HG02759 (cell line): ENCODE measurements around the gene CDH4.
"Not testable (repeated sequence)": the region's sequence is repeated elsewhere in the genome, so short reads cannot be mapped to it uniquely, and the experiment has no call there.

Experiments used
- ATAC-seq: cut with Tn5 transposase; IDR thresholded peaks from one replicate; pipeline ENCODE4 v1.9.1; 2021; ENCODE audit warnings: mild to moderate bottlenecking, moderate library complexity; ENCODE audit not compliant: unreplicated experiment

Gene CDH4

DNA sequence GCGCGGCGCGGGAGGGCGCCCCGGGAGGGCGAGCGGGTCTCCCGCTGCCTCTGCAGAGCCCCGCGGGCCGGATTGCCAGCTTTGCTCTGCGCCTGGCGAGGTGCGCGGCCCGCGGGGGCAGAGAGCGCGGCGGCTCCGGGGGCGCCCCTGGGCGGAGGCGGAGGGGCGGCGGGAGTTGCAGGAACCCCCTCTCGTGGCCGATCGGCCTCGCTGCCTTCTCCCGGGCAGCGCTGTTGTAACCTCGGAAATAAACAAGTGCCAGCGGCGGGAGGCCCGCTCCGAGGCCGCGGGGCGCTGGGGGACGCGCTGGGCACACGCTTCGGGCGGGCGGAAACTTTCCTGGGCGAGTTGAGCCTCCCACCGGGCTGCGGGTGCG, 1.2 kb downstream of the CDH4 start:
- no peak for ATAC-seq

DNA sequence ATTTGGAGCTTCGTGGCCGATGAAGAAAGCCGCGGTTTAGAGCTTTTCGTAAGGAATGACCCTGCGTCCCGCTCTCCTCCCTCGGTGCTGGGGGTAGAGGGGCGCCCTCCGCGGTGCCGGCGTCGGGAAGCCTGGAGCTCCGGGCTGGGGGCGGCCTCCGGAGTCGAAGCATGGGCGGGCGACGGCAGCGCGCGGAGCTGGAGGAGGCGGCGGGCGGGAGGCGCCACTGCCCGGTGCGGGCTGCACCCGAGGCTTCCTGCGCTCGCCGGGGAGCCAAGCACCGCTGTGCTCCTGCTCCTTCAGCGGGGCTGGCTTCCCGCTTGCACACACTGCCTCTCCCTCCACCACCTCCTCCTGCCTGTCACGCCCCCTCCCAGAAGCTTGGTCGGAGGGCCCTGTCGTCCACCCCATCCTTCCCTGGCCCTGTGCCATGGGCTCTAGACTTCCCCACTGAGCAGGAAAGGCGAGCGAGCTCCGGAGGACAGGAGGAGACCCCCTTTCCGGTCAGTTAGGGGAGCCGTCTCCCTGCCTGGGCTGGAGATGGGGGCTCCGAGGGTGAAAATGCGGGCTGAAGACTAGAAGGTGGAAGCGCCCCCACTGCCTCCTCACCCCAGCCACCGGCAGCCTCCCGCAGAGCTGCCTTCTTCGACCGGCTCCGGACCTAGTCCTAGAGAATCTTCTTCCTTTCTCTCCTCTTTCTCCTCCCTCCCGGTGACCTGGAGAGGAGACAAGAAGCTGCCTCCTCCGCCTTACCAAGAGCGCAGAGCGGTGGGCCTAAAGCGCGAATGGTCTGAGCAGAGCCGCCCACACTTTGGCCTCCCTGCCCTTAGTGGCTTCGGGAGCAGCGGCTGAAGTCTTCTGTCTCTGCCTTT, 1.8 kb downstream of the CDH4 start:
- no peak for ATAC-seq

DNA sequence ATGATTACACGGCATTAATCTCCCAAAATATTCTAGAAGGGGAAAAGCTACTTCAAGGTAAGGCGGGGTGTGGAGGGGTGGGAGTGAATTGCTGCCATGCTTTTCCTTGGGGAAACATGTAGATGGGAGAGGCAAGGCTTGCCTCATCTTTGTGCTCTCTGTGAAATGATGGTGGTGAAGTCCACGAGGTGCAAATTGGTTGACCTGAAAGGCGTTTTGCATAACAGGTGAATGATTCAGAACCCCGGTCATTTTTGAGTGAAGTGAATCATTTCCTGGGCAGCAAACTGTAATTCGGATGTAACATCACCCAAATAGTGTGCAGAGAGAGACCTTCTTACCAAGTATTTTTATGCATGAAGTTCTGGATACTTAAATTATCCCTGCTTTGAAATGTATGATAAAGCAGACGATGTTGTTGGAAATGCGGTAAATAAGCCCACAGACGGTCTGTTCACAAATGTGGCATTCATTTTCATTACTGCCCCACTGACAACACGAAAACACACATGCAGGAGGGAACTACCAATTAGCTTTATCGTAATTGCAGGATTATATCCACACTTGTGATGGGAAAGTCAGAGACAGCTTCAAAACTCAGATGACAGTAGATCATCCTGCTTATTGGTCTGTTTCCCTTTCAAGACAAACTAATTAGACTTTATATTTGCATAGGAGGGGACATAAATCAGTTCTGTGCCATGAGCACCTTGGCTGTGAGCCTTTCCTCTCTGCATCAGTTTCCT, 3.0 kb downstream of the CDH4 start:
- no peak for ATAC-seq

DNA sequence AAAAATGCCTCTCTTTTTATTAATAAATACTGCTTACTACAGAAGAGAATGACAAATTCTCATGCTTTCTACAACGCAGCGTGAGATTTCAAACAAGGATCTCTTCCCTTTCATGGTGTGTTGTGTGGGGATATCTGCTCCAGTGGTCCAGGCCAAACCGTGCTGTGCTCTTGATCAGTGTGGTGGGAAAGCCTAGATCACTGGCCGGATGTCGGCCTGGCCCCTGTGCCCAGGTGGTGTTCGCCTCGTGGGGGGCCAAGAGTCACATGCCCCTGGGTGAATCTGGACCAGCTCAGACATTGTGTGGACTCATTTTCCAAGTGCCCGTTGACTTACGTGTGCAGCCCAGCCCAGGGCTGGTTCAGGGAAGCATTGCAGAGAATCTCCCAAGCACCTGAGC, 4.3 kb downstream of the CDH4 start:
- no peak for ATAC-seq

DNA sequence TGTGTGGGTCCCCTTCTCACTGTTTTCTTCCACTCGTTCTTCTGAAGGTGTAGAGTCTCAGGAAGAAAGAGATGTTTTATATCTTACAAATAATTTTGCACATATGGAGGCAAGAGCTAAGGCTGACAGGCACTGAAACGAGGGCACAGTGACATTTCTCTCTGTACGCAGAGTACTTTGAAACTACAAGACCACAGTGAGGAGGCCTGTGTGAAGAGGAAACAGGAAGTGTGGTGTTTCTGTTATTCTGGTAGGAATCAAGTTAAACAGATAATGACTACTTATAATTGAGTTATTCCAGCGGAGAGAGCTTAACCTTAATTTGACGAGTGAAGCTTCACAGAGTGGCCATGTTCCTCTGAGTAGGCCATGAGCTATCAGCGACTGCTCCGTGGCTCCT, 4.8 kb downstream of the CDH4 start:
- no peak for ATAC-seq

DNA sequence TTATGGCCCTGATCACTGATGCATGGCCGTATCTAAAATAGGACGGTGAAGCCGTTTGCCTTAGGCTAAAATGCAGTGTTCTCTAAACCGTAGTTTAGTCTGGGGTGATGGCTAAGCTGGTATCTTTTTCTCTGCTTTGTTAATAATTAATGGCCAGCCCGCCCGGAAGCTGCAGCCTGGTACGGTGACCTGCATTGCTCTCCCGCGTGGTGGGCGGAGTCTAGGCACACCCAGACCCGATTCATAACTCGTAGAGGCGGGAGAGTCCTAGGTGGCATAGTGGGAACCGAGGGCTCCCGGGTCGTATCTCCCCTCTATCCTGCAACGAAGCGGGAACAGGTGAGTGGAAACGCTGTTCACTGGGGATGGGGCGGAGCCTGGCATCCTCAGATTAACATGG, 5.5 kb downstream of the CDH4 start:
- no peak for ATAC-seq

DNA sequence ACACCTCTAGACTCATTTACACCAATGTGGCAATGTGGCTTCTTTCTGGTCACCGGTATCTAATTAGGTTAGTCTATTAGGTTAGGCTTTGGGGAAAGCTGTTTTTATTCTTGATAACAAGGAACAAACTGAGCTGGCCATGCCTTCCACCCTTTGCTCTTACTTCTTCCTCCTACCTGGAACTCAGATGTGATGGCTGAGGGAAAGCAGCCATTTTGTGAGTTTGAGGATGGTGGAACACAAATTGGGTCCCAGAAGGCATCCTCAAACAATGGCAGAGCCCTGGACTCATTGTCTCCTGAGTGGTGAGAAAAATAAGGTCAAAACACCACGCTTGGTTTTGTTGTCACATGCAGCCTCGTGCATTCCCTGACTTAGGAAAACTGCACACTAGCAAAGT, 7.7 kb downstream of the CDH4 start:
- no peak for ATAC-seq

DNA sequence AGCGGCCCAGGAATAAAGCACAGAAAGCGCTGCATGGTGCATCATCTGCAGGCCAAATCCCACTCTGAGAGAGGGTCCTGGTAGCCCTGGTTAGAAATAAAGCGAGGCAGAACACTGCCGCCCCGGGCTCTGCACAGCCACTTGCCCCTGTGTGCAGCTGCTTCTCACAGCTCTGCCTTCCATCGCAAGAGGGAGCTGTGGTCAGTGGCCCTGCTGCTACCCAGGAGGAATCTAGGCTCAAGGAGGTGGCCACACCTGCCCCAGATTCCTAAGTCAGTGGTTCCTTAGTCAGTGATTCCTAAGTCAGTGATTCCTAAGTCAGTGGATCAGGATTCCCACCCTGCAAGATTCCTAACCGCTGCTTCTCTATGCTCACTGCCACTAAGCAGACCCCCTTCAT, 8.8 kb downstream of the CDH4 start:
- no peak for ATAC-seq

DNA sequence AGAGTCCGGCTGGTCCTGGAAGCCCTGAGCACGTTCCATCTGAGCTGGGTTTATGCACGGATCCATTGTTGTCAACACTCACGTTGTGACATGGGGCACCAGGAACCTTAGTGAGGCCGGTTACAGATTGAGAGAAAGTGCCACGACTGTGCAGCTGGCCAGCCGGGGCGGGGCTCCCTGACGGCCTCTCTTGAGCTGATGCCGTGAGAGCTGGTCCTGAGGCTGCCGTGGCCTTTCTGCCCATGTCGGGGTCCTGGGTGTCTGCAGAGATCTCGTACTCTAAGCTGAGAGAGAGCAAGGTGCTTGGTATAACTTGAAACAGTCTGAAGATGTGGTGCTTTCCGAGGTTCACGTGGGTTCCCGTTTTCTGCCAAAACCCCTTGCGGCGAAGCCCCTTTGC, 10.0 kb downstream of the CDH4 start:
- ATAC-seq, result no peak

DNA sequence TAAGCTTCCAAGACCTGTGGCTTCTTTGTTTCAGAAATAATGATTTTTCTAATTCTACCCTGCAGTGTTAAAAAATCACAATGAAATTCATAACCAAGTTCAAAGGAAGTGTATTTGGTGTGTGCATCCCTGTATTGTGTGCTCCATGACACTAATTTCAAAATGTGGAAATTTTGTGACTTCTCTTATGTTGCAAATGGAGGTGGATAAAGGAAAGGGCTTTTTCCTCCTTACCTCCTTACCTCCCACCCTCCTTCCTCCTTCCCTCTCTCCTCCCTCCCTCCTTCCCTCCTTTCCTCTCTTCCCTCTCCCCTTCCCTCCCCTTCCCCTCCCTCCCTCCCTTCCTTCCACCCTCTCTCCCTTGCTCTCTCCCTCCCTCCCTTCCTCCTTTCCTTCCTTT, 10.5 kb downstream of the CDH4 start:
- ATAC-seq, result no peak

DNA sequence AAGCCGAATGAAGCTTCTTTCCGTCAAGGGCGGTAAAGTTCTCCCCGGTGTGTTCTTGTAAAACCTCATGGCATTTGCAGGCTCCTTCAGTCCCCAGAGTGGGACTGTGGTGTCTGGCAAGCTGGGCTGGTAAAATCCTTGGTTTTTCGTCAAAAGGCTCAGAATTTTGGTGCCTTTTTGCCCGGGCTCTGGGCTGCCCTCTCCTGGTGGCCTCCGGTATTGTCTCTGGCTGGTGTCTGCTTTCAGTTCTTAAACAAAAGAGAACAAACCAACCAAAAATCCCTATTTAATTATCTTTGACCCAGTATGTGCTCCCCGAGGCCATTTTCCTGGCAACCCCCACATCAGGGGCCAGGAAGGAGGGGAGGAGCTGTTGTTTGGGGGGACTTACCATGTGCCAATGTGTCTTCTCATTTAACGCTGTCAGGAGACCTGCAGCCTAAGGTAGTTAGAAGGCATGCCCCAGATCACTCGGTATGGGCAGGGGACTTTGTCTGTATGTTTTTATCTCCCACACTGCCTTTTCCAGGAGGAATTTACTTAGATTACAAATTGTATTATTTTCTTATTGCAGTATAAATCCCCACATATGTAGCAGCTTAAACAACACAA, 11.1 kb downstream of the CDH4 start:
- no peak for ATAC-seq

DNA sequence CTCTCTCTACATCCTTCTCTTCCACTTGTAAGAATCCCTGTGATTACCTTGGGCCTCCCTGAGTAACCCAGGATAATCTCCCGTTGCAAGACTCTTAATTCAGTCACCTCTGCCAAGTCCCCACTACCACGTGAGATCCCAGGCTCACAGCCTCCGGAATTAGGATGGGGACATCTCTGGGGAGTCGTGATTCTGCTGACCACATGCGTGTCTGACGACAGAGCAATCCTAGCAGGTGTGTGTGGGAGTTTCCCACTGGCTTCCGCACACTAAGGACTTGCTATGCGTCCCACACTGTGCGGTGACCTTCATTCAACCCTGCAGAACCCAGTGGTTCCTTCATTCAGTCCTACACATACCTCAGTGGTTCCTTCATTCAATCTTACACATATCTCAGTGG, 11.9 kb downstream of the CDH4 start:
- ATAC-seq, result no peak

DNA sequence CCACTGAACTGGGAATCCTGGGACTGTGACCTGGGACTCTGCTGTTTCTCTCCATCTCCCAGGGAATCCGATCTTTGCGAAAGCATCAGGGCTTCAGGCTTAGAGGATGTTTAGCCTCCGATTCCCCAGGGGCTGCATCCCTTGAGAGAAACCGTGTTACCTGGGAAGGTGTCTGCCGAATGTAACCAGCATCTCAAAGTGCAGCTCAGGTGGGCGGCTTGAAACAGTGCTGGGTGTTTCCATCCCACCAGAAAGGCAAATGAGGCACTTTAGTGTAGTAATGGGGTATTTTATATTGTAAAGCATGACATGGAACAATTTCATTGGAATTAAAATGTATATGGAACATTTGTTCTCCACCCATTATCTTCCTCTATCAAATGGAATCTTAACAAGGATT, 15.2 kb downstream of the CDH4 start:
- no peak for ATAC-seq

DNA sequence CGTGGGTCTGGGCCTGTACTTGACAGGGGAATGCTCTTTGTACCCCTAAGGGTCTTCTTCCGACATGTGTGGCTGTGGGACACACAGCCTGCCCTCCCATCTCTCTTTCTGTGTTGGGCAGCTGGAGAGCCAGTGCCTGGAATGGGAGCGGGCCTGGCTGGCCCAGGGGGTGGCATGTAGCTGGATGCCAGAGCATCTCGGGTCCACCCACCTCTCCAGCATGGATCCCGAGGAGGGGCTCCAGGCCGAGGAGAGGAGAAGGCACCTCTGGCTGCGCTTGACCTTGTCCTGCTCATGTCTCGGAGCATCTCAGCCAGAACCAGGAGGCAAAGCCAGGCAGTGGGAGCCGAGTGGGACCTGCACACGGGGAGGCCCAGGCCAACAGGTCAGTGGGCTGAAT, 16.0 kb downstream of the CDH4 start:
- ATAC-seq, result no peak

DNA sequence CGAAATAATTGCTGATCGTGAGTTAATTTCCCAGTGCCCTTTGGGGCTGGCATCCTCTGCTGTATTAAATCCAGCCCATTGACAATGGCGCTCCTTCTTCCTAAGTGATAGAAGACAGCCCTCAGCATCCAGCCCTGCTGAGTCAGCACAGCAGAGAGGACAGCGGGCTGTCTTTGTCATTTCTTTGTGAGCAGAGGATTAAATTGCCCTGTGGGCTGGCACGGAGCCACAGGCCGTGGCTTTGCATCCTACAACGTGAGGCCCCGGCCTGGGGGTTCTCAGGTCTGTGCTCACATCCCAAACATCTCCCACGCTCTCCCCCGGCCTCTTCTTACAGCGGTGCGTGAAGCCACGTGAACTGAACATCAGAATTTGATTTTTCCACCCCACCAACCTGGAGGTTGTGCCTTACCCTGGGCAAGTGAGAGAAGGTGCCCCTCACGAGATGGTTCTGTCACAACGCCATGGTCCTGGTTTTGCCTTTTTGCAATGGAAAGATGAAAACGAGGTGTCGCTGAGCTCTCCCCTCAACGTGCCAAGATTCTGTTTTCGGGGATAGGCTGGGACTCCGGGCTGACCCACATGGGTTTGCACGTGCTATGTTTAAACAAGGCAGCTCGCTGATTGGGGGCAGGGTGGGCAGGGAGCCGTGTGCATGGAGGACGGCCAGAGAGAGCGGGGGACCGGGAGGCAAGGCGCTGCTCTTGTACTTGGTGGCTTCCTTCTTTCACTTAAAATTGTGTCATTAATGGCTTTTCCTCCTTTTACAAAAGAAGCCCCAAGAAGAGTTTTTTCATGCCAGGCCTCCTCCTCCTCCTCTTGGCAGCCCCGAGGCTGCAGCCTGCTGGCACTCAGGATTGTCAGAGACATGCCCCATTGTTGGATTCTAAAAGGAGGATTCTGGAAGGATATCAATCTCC, 19.5 kb downstream of the CDH4 start:
- ATAC-seq, result no peak

DNA sequence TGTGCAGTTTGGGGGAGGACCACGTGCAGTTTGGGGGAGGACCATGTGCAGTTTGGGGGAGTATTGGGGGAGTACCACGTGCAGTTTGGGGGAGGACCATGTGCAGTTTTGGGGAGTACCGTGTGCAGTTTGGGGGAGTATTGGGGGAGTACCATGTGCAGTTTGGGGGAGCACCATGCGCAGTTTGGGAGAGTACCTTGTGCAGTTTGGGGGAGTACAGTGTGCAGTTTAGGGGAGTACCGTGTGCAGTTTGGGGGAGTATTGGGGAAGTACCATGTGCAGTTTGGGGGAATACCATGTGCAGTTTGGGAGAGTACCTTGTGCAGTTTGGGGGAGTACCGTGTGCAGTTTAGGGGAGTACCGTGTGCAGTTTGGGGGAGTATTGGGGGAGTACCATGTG, 21.0 kb downstream of the CDH4 start:
- ATAC-seq, result not testable (repeated sequence)

DNA sequence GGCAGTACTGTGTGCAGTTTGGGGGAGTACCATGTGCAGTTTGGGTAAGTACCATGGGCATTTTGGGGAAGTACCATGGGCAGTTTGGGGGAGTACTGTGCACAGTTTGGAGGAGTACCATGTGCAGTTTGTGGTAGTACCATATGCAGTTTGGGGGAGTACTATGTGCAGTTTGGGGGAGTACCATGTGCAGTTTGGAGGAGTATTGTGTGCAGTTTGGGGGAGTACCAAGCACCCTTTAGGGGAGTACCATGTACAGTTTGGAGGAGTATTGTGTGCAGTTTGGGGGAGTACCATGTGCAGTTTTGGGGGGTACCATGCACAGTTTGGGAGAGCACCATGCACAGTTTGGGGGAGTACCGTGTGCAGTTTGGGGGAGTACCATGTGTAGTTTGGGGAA, 21.6 kb downstream of the CDH4 start:
- ATAC-seq, result not testable (repeated sequence)

DNA sequence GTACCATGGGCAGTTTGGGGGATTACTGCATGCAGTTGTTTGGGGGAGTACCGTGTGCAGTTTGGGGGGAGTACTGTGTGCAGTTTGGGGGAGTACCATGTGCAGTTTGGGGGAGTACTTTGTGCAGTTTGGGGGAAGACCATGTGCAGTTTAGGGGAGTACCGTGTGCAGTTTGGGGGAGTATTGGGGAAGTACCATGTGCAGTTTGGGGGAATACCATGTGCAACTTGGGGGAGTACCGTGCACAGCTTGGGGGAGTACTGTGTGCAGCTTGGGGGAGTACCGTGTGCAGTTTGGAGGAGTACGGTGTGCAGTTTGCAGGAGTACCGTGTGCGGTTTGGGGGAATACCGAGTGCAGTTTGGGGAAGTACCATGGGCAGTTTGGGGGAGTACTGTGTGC, 22.3 kb downstream of the CDH4 start:
- no peak for ATAC-seq

DNA sequence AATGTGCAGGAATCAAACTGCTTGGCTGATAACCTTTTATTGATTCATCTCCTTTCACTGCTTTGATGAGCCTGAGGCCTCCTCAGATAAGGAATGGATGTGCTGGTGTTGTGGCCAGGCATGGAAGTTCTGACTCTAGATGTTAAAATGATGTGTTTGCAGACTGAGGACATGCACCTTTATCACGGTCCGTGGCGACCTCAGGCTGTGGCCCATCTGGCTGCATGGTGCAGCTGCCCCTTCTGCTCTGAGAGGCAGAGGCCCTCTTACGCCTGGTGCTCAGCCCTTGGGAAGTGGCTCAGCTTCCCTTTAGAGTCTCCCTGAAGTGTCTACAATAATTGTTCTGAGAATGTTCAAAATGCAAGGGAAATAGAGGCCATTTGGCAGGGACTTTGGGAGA, 26.2 kb downstream of the CDH4 start:
- no peak for ATAC-seq

DNA sequence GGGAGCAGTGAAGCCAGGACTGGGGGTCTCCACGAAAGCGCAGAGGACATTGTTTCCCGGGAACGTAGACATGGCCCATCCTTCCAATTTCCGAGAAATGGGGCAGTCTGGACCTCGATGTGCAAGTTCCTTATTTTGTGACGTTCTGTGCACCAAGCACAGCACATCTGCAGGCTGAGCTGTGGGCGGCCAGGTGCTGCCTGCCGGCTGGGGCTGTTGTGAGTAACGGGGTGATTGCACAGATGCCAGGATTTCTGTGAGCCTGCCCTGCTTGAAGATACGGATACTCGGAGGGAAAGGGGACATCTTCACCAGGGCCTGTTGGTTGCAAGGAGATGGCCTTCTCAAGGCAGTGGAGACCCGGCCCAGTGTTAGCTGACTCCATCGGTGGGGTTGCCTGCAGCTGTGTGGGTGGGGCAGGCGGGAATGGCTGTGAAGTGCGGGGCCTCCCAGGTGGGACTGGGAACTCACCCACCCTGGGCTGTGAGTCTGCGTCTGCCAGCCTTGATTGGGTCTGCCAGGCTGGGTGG, 27.6 kb downstream of the CDH4 start:
- ATAC-seq, result no peak
